Measurements from ENCODE around the gene ZNF217.
"Not testable (repeated sequence)": the region's sequence is repeated elsewhere in the genome, so short reads cannot be mapped to it uniquely, and the experiment has no call there.

The ZNF217 gene

DNA sequence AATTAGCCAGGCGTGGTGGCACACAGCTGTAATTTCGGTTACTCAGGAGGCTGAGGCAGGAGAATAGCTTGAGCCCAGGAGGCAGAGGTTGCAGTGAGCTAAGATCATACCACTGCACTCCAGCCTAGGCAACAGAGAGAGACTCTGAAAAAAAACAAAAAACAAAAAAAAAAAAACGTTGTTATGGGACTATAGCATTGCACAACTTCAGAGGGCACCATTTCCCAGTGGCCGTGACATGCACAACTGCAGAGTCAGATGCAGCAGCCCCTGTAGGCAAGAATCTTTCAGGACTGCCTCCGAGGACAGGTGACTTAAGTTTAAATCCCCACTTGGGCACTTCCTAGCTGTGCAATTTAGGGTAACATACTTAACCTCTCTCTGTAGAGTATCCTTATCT lies 64.0 kb downstream of the ZNF217 start:
- Histone ChIP-seq H3K27me3 (replicated peaks) (no peaks in the 10 kb centered on the region), H3K4me3 (ENCODE audit: low read depth, low read length) (no peak overlapping the region), H3K36me3 (replicated peaks) (no peaks in the 10 kb centered on the region), H3K27ac (no peak overlapping the region)
- in situ Hi-C loops (cut with HindIII; ENCODE audit: low pct_ligation_motif_present, low sequenced_read_pairs) = no loop called here
- TF ChIP-seq, protein P1, sequence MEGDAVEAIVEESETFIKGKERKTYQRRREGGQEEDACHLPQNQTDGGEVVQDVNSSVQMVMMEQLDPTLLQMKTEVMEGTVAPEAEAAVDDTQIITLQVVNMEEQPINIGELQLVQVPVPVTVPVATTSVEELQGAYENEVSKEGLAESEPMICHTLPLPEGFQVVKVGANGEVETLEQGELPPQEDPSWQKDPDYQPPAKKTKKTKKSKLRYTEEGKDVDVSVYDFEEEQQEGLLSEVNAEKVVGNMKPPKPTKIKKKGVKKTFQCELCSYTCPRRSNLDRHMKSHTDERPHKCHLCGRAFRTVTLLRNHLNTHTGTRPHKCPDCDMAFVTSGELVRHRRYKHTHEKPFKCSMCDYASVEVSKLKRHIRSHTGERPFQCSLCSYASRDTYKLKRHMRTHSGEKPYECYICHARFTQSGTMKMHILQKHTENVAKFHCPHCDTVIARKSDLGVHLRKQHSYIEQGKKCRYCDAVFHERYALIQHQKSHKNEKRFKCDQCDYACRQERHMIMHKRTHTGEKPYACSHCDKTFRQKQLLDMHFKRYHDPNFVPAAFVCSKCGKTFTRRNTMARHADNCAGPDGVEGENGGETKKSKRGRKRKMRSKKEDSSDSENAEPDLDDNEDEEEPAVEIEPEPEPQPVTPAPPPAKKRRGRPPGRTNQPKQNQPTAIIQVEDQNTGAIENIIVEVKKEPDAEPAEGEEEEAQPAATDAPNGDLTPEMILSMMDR (IDR thresholded peaks at IDR 0.05; ENCODE audit: low read depth, low read length, missing control alignments) = no peak
- no peak for DNase-seq

DNA sequence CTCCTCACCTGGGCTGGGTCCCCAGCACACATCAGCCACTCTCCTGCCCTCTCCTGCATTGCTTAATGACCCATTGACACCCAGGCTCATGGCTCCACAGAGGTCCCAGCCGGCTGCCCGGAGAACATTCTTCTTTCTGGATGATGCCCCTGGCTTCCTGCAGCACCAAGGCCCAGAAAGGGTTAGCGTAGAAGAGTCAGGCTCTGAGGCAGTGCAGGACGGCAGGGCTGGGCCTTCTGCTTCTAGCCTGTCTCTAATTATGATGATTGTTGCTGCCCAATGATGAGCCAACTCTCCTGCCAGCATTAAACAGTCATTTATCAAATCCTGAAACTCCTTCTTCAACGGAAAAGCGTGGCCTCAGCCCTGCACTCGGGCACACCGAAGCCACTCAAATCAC lies 66.4 kb downstream of the ZNF217 start:
- DNase-seq = no peak
- Histone ChIP-seq H3K4me3 (ENCODE audit: low read depth, low read length) (no peak overlapping the region), H3K27ac (no peak overlapping the region), H3K27me3 (replicated peaks) (no peaks in the 10 kb centered on the region), H3K36me3 (replicated peaks) (no peaks in the 10 kb centered on the region)
- TF ChIP-seq, protein P1 (IDR thresholded peaks at IDR 0.05; ENCODE audit: low read depth, low read length, missing control alignments) = no peak
- in situ Hi-C loops (cut with HindIII; ENCODE audit: low pct_ligation_motif_present, low sequenced_read_pairs) = no loop called here

DNA sequence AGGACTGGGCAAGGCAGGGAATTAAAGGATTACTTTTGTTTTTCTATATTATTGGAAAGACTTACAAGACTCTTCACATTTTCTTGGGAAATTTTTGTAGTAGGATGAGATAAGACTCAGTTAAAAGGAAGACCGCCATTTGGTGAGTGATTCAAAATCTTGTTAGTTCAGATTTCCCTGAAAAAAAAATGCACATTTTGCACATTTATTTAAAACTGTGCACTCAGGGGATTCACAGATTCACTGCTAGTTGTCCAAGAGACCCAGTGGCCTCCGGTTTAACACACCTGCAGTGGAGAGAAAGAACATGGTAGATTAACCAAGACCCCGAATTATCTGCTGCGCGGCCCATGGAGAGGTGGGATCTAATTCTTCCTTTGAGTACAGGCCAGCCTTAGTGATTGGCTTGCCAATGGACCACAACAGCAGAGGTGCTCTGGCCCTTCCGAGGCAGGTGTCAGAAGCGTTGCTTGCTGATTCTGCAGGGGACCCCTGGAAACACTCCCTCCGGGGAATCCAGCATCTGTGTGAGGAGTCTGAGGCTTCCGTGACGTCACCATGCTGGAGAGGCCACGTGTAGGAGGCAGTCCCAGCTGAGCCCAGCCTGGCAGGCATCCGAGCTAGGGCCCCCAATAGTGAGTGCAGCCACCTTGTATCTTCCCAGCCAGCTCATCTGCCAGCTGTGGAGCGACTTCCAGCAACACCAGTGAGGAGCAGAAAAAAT lies 68.9 kb downstream of the ZNF217 start:
- Histone ChIP-seq H3K36me3 (replicated peaks) (no peaks in the 10 kb centered on the region), H3K27me3 (replicated peaks) (no peaks in the 10 kb centered on the region), H3K27ac (no peak overlapping the region), H3K4me3 (ENCODE audit: low read depth, low read length) (no peak overlapping the region)
- in situ Hi-C loops (cut with HindIII; ENCODE audit: low pct_ligation_motif_present, low sequenced_read_pairs) = no loop called here
- TF ChIP-seq, protein P1 (IDR thresholded peaks at IDR 0.05; ENCODE audit: low read depth, low read length, missing control alignments) = no peak
- DNase-seq = no peak

DNA sequence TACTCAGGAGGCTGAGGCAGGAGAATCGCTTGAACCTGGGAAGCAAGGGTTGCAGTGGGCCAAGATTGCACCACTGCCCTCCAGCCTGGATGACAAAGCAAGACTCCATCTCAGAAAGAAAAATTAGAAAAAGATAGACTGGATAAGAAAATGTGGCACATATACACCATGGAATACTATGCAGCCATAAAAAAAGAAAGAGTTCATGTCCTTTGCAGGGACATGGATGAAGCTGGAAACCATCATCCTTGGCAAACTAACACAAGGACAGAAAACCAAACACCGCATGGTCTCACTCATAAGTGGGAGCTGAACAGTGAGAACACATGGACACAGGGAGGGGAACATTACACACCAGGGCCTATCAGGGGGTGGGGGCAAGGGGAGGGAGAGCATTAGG lies 70.0 kb downstream of the ZNF217 start:
- H3K27me3 ChIP-seq (replicated peaks); in situ Hi-C loops (cut with HindIII; ENCODE audit: low pct_ligation_motif_present, low sequenced_read_pairs); DNase-seq; H3K27ac ChIP-seq; H3K36me3 ChIP-seq (replicated peaks); H3K4me3 ChIP-seq (ENCODE audit: low read depth, low read length): not testable (repeated sequence)

DNA sequence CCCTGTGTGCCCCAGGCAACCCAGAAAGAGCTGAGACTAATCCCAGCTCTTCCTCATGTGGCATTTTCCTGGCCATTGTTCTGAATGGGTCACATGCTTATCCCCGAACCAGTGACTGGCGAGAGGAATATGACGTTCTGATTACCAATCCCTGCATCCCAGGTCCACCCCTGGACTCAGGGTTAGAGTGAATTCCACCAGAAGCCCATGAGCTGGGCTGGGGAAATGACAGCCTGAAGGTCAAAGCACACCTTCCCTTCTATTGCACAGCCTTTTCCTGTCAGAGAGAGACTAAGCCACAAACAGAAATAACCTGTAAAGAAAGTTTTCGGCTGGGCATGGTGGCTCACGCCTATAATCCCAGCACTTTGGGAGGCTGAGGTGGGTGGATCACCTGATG lies 70.9 kb downstream of the ZNF217 start:
- Histone ChIP-seq H3K27me3 (replicated peaks) (no peaks in the 10 kb centered on the region), H3K27ac (no peak overlapping the region), H3K4me3 (ENCODE audit: low read depth, low read length) (no peak overlapping the region), H3K36me3 (replicated peaks) (no peaks in the 10 kb centered on the region)
- TF ChIP-seq, protein P1 (IDR thresholded peaks at IDR 0.05; ENCODE audit: low read depth, low read length, missing control alignments) = no peak
- in situ Hi-C loops (cut with HindIII; ENCODE audit: low pct_ligation_motif_present, low sequenced_read_pairs) = no loop called here
- DNase-seq = no peak

DNA sequence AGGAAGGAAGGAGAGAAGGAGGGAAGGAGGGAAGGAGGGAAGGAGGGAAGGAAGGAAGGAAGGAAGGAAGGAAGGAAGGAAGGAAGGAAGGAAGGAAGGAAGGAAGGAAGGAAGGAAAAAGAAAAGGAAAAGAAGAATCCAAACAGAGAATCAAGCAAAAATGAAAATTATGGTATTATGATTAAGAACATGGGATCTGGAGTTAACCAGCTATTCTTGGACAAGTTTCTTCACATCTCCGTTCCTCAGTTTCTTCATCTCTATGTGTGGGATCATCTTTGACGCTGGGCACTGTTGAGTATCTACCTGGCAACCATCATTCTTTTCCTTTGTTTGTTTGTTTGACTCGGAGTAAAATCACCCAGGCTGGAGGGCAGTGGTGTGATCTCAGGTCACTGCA lies 71.6 kb downstream of the ZNF217 start:
- Histone ChIP-seq H3K27ac (no peak overlapping the region), H3K36me3 (replicated peaks) (no peaks in the 10 kb centered on the region), H3K27me3 (replicated peaks) (no peaks in the 10 kb centered on the region), H3K4me3 (ENCODE audit: low read depth, low read length) (no peak overlapping the region)
- TF ChIP-seq, protein P1 (IDR thresholded peaks at IDR 0.05; ENCODE audit: low read depth, low read length, missing control alignments) = no peak
- no peak for DNase-seq
- in situ Hi-C loops (cut with HindIII; ENCODE audit: low pct_ligation_motif_present, low sequenced_read_pairs) = no loop called here

DNA sequence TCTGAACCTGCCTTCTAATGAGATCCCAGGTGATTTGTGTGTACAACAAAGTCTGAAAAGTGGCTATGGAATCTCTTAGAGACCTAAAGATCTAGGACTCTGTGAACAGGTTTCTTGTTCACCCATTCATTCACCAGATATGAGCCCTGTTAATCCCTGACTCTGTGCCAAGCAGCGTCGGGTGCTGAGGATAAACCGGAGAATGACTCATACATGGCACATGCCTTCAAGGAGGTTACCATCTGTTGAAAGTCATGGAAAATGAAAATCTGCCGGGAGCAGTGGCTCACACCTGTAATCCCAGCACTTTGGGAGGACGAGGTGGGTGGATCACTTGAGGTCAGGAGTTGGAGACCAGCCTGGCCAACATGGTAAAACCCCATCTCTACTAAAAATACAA lies 72.2 kb downstream of the ZNF217 start:
- in situ Hi-C loops (cut with HindIII; ENCODE audit: low pct_ligation_motif_present, low sequenced_read_pairs); H3K4me3 ChIP-seq (ENCODE audit: low read depth, low read length); H3K27ac ChIP-seq; H3K27me3 ChIP-seq (replicated peaks); DNase-seq; H3K36me3 ChIP-seq (replicated peaks): not testable (repeated sequence)
